ENCODE data around the gene ITGA5. TPM values are rescaled to one million over a fixed set of nuclear protein-coding genes. Genes with fewer than 3 reads are reported as not detected.
A peak's percentile ranks its signal among the peaks of the same experiment; 100 is the strongest.

ITGA5 gene
- total RNA-seq, 1 donor from 2014 or later: 52.3 TPM

DNA sequence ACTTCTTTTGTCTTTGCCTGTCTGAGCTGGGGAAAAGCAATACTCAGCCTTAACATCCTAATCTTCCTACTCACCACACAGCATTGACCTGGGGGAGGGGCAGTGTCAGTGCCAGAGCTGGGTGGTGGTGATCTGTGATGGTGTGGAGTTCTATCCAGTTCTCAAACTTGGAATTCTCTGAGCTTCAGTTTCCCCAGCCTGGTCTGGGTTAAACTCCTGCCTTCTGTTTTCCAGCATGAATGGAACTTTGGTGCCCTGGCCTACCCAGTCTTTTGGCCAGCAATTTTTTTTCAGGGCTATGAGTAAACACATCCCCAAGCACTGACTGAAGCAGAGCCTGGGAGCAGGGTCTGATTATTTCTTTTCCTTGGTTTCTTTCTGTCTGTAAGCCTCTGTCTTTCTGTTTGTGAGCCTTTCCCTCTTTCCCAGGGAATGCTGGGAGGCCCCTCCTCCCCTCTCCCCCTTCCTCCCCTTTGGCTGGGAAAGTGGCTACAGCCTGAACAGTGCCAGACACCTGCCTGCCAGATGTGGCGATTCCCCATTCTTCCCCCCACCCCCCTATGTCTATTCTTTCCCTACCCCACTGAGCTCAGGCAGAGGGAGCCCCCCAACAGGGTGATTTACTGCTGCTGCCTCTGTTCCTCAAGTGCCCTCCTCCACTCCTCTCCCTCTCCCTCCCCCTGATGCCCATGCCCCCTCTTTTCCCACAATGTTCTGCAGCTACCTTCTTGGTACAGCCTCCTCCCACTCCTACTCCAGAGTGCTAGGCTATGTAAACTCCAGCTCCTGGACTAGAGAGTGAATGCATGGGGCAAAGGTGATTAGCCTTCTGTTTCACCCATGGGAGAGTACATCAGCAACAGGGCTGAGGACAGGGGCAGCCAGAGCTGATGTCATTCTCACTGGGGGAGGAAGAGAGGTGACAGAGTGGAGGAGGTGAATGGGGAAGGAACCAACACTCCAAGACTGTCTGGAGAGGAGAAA is 65.9 kb downstream of the ITGA5 start:
- DNase-seq: peak; percentile 88

DNA sequence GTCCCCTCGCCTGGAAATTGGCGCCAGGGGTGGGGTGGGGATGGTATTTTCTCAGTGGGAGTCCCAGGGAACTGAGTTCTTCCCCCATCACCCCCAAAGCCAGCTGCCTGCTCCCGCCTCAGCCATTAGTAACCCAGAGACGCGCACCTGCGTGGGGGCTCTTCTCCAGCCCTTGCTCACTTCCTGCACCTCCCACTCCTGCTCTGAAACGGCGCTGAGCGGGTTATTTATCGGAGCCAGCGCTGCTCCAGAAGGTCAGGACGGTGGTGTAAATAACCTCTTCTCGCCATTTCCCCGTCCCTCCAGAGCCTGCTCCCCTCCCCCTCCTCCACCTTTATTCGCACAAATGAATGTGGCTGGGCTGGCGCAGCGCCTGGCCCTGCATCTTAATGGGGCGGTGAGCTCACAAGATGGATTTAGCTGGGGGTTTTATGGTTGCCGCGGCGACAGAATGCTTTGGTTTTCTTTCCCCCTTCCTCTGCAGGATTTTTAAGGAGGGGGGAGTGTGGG is 67.0 kb downstream of the ITGA5 start:
- peak; percentile 65 for DNase-seq

DNA sequence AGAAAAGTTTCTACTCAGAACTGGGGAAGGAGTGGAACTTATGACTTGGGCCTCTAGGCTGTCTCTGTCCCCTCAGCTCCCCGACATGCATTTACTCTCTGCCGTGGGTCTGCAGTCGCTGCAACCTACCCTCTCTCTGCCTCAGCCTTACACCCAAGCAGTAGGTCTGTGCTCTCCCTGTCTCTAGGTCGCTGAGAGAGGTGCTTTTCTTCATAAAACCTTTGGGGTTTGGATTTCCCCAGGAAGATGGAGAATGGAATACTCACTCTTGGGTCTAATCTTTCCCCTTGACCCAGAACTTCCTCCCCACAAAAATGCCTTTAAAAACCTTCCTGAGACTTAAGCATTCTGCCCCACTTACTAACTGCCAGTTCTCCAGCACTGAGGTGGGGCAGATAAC is 67.7 kb downstream of the ITGA5 start:
- no peak for DNase-seq

DNA sequence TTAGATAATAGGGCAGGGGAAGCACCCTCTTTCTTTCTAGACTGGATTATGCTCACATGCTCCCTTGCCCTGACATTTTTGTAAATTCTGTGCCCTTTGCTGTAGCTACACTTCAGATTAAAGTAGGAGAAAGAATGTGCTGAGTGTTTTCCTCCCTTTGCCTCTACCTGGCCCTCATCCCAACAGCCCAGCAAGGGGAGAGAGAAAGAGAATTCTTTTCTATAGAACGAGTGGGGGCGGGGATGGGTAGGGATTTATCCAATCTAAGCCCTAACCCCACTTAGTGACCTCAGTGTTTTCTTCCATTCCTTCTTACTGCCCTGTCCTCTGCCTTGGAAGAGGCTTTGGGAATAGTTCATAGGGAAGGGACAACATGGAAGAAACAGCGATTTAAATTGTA is 68.3 kb downstream of the ITGA5 start:
- DNase-seq: no peak

DNA sequence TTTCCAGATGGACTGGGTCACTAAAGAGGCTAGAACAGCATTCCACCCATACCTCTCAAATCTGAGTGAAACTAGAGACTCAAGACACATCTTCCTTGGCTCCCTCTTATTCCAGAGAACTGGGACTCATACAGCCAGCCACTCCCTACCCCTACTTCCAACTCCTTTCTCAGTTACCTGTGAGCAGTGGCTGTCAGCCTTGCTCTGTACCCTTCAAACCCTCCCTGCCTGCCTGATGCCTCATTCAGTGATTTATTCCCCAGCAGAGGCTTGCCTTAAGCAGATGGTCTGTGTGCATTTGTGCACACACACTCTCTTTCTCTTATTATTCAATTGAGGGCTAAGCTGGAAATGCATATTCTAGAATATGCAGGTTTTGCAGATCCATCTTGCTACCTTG is 69.4 kb downstream of the ITGA5 start:
- no peak for DNase-seq

DNA sequence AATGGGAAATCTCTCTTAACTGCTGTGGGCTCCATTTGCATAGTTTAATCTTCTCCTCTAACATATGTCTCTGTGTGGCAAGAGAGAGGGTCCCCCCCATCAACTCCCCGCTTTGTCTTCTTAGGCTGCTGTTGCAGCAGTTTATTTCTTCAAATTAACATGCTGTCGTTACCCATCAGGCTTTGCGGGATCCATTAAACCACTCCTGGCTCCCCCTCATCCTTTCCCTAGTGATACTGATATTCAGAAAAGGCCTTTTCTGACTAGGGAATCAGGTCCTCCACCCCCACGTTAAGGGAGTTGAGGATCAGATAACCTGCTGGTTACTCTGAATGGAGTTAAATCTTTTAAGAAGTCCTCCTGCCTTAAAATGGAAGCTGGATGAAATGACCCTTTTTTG is 70.0 kb downstream of the ITGA5 start:
- no peak for DNase-seq

Other genes starting within 250 kb of the ITGA5 start
- gene SMUG1, start 230.3 kb downstream of the ITGA5 start, total RNA-seq: 20.9 TPM
- gene CBX5, start 139.1 kb downstream of the ITGA5 start, total RNA-seq: 47.6 TPM
- gene HNRNPA1, start 138.5 kb downstream of the ITGA5 start, total RNA-seq: 745 TPM
- 5.7 TPM for gene NFE2, start 118.3 kb downstream of the ITGA5 start, total RNA-seq
- 65.3 TPM for gene COPZ1, start 94.1 kb downstream of the ITGA5 start, total RNA-seq
- gene GPR84, start 54.8 kb downstream of the ITGA5 start, total RNA-seq: 0.79 TPM
- 10.5 TPM for gene ZNF385A, start 34.5 kb downstream of the ITGA5 start, total RNA-seq
- gene GTSF1, start 54.3 kb upstream of the ITGA5 start, total RNA-seq: not detected
- 14.5 TPM for gene NCKAP1L, start 78.5 kb upstream of the ITGA5 start, total RNA-seq
- gene PDE1B, start 130.3 kb upstream of the ITGA5 start, total RNA-seq: 8.6 TPM
- 6.4 TPM for gene PPP1R1A, start 169.4 kb upstream of the ITGA5 start, total RNA-seq
- not detected for gene LACRT, start 215.6 kb upstream of the ITGA5 start, total RNA-seq
- gene DCD, start 229.1 kb upstream of the ITGA5 start, total RNA-seq: not detected